GM12875 (cell line): ENCODE measurements around the gene EXOSC1.

Source experiments
- H3K4me3 ChIP-seq: one replicate; pipeline ENCODE4 v1.5.1; 2011; ENCODE audit warnings: low read depth, low read length, control low read depth
- CTCF ChIP-seq: IDR thresholded peaks from 2 replicates; pipeline ENCODE4 v1.5.1; 2011; ENCODE audit warnings: low read depth, mild to moderate bottlenecking, control low read depth, inconsistent platforms, low read length, moderate library complexity, borderline replicate concordance; ENCODE audit not compliant: insufficient read depth

EXOSC1 gene

DNA sequence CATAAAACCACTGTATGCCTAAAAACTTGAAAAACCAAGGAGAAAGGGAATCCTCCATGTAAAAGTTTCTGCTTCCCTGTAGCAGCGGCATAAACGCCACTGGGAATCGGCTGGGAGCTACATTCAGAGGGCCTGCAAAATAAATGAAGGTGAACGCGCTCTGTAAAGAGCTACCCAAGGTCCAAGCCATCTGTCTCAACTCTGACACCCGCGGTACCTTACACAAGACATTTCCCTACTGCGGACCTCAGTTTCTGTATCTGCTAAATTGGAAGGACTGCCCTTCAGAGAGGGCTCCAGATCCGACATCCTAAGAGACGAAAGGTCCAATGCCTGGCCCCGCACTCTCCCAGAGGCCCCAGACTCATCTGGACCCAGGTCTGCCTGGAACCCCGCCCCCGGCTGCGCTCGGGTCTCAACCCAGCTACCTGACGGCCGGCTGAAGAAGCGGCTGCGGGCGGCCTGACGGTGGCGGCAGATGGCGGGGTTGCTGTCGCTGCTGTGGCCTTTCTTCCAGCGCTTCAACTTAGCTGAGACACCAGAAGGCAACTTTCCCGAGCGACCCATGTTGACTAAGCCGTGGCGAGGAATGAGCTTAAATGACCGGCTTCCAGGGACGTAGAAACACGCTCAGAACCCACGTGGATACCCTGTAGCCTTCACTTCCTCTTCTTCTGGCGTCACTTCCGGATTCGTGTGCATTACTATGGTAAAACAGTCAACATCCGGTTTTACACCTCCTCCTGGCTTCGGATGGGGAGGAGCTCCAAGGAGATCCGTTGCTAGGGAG is 44.9 kb downstream of the EXOSC1 start, which contains the start of gene RRP12:
Gene RRP12, minus strand, starts transcription at position 676 of the 790 bp plus-strand sequence. Its CDS starts 109 bp downstream, at position 567.
- H3K4me3 ChIP-seq = peak within 1 kb of the TSS; percentile 88
- peak; percentile 32; the same call in 1 of the 2 replicates for TF ChIP-seq CTCF

- TF ChIP-seq CTCF = no peak
- H3K4me3 ChIP-seq = peak overlapping the region; percentile 88
Observed at GRCh38 chr10:97399843-97400545, 45.8 kb downstream of the EXOSC1 start.

DNA sequence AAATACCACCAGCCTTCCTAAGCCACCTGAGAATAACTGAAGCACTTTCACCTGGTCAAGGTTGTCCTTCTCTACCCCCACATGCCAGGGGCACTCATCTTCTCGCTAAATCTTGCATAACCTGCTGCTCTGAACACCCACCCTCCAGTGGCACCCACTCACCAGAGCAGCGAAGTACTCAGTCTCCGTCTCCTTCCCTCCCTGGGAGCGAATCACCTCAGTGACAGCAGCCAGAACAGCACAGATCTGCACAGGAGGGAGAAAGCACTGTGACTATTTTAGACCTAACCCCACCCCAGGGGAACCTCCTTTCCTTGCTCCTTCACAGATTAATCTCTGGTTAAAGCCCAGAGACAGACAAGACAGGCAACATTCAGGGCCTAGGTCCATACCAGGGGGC is 49.8 kb downstream of the EXOSC1 start:
- no peak for TF ChIP-seq CTCF
- no peak overlapping the region for H3K4me3 ChIP-seq

DNA sequence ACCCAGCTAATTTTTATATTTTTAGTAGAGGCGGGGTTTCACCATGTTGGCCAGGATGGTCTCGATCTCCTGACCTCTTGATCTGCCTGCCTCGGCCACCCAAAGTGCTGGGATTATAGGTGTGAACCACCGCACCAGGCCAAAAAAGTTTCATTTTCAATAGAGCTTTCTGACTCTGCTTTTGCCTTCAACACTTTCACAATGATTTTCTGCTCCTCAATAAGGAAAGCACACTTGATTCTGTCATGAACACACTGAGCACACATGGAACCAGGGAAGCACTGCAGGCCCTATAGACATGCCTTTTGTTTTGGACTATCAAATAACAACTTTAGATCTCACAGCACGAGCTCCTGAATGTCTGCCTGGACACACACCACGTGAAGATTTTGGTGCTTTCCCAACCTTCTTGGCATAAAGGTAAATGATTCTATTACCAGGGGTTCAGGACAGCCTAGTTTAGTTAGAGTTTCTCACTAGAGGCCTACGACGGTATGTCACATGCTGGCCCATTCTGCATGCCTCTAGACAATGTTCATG is 52.7 kb downstream of the EXOSC1 start:
- no peak for TF ChIP-seq CTCF
- no peak overlapping the region for H3K4me3 ChIP-seq

GRCh38 chr10:97390091-97390490 is 55.7 kb downstream of the EXOSC1 start:
- H3K4me3 ChIP-seq = no peak overlapping the region
- no peak for TF ChIP-seq CTCF

DNA sequence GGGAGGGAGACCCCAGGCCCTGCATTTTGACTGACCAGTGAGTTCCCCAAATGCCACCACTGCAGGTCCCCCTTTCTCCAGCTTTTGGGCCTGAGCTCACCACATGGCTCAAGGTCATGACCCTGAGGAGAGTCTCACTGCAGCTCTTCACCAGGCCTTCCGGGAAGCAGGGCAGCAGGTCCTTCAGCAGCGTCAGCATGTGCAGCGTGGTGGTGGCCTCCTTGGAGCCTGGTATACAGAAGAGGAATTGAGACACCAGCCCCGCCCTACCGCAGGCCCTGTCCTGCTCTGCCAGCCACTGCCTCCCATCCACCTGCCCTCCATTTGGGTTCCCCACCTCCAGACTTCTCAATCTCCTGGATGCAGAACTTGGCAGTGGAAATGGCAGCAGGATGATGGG is 57.7 kb downstream of the EXOSC1 start:
- no peak for TF ChIP-seq CTCF
- H3K4me3 ChIP-seq = no peak overlapping the region
